H9 (cell line): Measurements from ENCODE around the gene TRIM65. TPM values are rescaled to one million over a fixed set of nuclear protein-coding genes. Genes with fewer than 3 reads are reported as not detected.

ENCODE experiments used
- DNase-seq: peaks from one replicate; pipeline ENCODE4 v3.0.0-alpha.2; 2017
- H2AFZ ChIP-seq: one replicate; pipeline ENCODE4 v1.6.1; 2013; ENCODE audit warnings: mild to moderate bottlenecking, low read length, control low read depth, moderate library complexity
- H2AK5ac ChIP-seq: 2 replicates; pipeline ENCODE4 v1.6.1; 2013; ENCODE audit warnings: low read length, control low read depth, mixed read lengths; ENCODE audit not compliant: insufficient read length
- H2BK120ac ChIP-seq: one replicate; pipeline ENCODE4 v1.6.1; 2013; ENCODE audit warnings: low read depth, mild to moderate bottlenecking, low read length, control low read depth, inconsistent platforms; ENCODE audit not compliant: poor library complexity, severe bottlenecking
- H2BK12ac ChIP-seq: 2 replicates; pipeline ENCODE4 v1.6.1; 2013; ENCODE audit warnings: low read length, control low read depth, mixed read lengths, low read depth; ENCODE audit not compliant: insufficient read length
- H2BK15ac ChIP-seq: 2 replicates; pipeline ENCODE4 v1.6.1; 2013; ENCODE audit warnings: low read depth, low read length, control low read depth
- H2BK20ac ChIP-seq: one replicate; pipeline ENCODE4 v1.6.1; 2013; ENCODE audit warnings: low read depth, mild to moderate bottlenecking, low read length, control low read depth, inconsistent platforms; ENCODE audit not compliant: poor library complexity, severe bottlenecking
- H2BK5ac ChIP-seq: 2 replicates; pipeline ENCODE4 v1.6.1; 2013; ENCODE audit warnings: low read length, control low read depth, mixed read lengths; ENCODE audit not compliant: insufficient read length
- H3K14ac ChIP-seq: 2 replicates; pipeline ENCODE4 v1.6.1; 2013; ENCODE audit warnings: low read length, control low read depth; ENCODE audit not compliant: insufficient read depth
- H3K18ac ChIP-seq: 2 replicates; pipeline ENCODE4 v1.6.1; 2013; ENCODE audit warnings: low read depth, mild to moderate bottlenecking, mixed read lengths, low read length, control low read depth; ENCODE audit not compliant: insufficient read length
- H3K23ac ChIP-seq: 2 replicates; pipeline ENCODE4 v1.6.1; 2013; ENCODE audit warnings: low read length, control low read depth, mixed read lengths, low read depth; ENCODE audit not compliant: insufficient read length
- H3K23me2 ChIP-seq: 2 replicates; pipeline ENCODE4 v1.6.1; 2013; ENCODE audit warnings: low read depth, mild to moderate bottlenecking, mixed read lengths, low read length, control low read depth; ENCODE audit not compliant: insufficient read length, poor library complexity, severe bottlenecking
- H3K27ac ChIP-seq: 2 replicates; pipeline ENCODE4 v1.5.1; 2013; ENCODE audit warnings: low read length, control low read depth, mixed read lengths, low read depth; ENCODE audit not compliant: insufficient read length
- H3K27me3 ChIP-seq: 2 replicates; pipeline ENCODE4 v1.6.1; 2013; ENCODE audit warnings: low read length, control low read depth, inconsistent platforms; ENCODE audit not compliant: insufficient read depth
- H3K4ac ChIP-seq: 2 replicates; pipeline ENCODE4 v1.6.1; 2013; ENCODE audit warnings: low read depth, mild to moderate bottlenecking, control low read depth, inconsistent platforms, low read length, moderate library complexity
- H3K4me1 ChIP-seq: 2 replicates; pipeline ENCODE4 v1.6.1; 2013; ENCODE audit warnings: low read length, control low read depth, inconsistent platforms; ENCODE audit not compliant: insufficient read depth
- H3K4me2 ChIP-seq: 2 replicates; pipeline ENCODE4 v1.6.1; 2013; ENCODE audit warnings: low read length, control low read depth, mixed read lengths; ENCODE audit not compliant: insufficient read length, insufficient read depth
- H3K56ac ChIP-seq: 2 replicates; pipeline ENCODE4 v1.6.1; 2013; ENCODE audit warnings: low read depth, mild to moderate bottlenecking, mixed read lengths, low read length, control low read depth; ENCODE audit not compliant: insufficient read length
- H3K79me1 ChIP-seq: 2 replicates; pipeline ENCODE4 v1.6.1; 2013; ENCODE audit warnings: low read depth, mild to moderate bottlenecking, moderate library complexity, low read length, control low read depth, inconsistent platforms; ENCODE audit not compliant: insufficient read depth, poor library complexity, severe bottlenecking
- H3K79me2 ChIP-seq: 2 replicates; pipeline ENCODE4 v1.6.1; 2013; ENCODE audit warnings: low read length, control low read depth, inconsistent platforms; ENCODE audit not compliant: insufficient read depth
- H3K9ac ChIP-seq: 2 replicates; pipeline ENCODE4 v1.6.1; 2013; ENCODE audit warnings: low read length, control low read depth, mixed read lengths; ENCODE audit not compliant: insufficient read length; ENCODE audit errors: extremely low read depth
- H3K9me3 ChIP-seq: one replicate; pipeline ENCODE4 v1.6.1; 2013; ENCODE audit warnings: low read depth, low read length, inconsistent platforms; ENCODE audit not compliant: control insufficient read depth
- H3T11ph ChIP-seq: one replicate; pipeline ENCODE4 v1.6.1; 2013; ENCODE audit warnings: mild to moderate bottlenecking, low read length, control low read depth, inconsistent platforms
- H4K20me1 ChIP-seq: one replicate; pipeline ENCODE4 v1.6.1; 2013; ENCODE audit not compliant: control insufficient read depth, insufficient read length, insufficient read depth
- H4K5ac ChIP-seq: 2 replicates; pipeline ENCODE4 v1.6.1; 2013; ENCODE audit warnings: low read depth, mild to moderate bottlenecking, mixed read lengths, low read length, control low read depth; ENCODE audit not compliant: insufficient read length
- H4K8ac ChIP-seq: replicated peaks from 2 replicates; pipeline ENCODE4 v1.6.1; 2013; ENCODE audit warnings: low read length, control low read depth, mixed read lengths, low read depth; ENCODE audit not compliant: insufficient read length
- H4K91ac ChIP-seq: 2 replicates; pipeline ENCODE4 v1.6.1; 2013; ENCODE audit warnings: low read depth, mild to moderate bottlenecking, moderate library complexity, mixed read lengths, low read length, control low read depth; ENCODE audit not compliant: insufficient read length
- H3K27ac Mint-ChIP-seq, 3 experiments: 2 replicates in 2 of 3; 3 replicates in 1 of 3; pipeline ENCODE4 v1.8.0; 2020 to 2021; ENCODE audit warnings: mixed read lengths in 3 of 3, mild to moderate bottlenecking in 1 of 3, moderate library complexity in 1 of 3
- H3K27me3 Mint-ChIP-seq: 2 replicates; pipeline ENCODE4 v1.8.0; 2021; ENCODE audit warnings: low read depth, mild to moderate bottlenecking, moderate library complexity, mixed read lengths
- H3K36me3 Mint-ChIP-seq, 3 experiments: 2 replicates in 2 of 3; 3 replicates in 1 of 3; pipeline ENCODE4 v1.8.0; 2020 to 2021; ENCODE audit warnings: low read depth in 3 of 3, mixed read lengths in 3 of 3; ENCODE audit not compliant: insufficient read depth in 1 of 3
- H3K4me1 Mint-ChIP-seq, 2 experiments: 2 replicates each; pipeline ENCODE4 v1.8.0; 2020; ENCODE audit warnings: mixed read lengths in 2 of 2
- H3K4me3 Mint-ChIP-seq, 2 experiments: 2 replicates in 1 of 2; 3 replicates in 1 of 2; pipeline ENCODE4 v1.8.0; 2020 to 2021; ENCODE audit warnings: mild to moderate bottlenecking in 2 of 2, mixed read lengths in 2 of 2, moderate library complexity in 1 of 2
- H3K9me3 Mint-ChIP-seq, 2 experiments: 2 replicates in 1 of 2; 3 replicates in 1 of 2; pipeline ENCODE4 v1.8.0; 2020; ENCODE audit warnings: mild to moderate bottlenecking in 2 of 2, mixed read lengths in 2 of 2, moderate library complexity in 1 of 2
- CTCF ChIP-seq: fragments of 200-600 bp; sonication (generic); conservative IDR thresholded peaks from 3 replicates; pipeline ENCODE4 v1.8.0; 2021; ENCODE audit warnings: antibody characterized with exemption, mild to moderate bottlenecking
- WGBS: extraction: QIAGEN DNeasy Blood & Tissue Kit; methylation state at CpG from one replicate; pipeline ENCODE4 v1.1.7; 2013; ENCODE audit warnings: missing lambda C conversion rate, low lambda C conversion rate, mixed read lengths; ENCODE audit not compliant: insufficient read length; ENCODE audit errors: extremely low coverage; 5-methylcytosine and 5-hydroxymethylcytosine counted together
- total RNA-seq: library from RNA; stranded (reverse); gene quantifications from 2 replicates; pipeline ENCODE4 v1.2.1, GENCODE V29; 2021

Gene TRIM65
- total RNA-seq, 1 experiment from 2014 or later = 34.1 TPM

GRCh38 chr17:75920045-75920560, 23.4 kb upstream of the TRIM65 start:
- no peak overlapping the region for H4K8ac ChIP-seq
- no peak overlapping the region for H3T11ph ChIP-seq
- no peak overlapping the region for H3K18ac ChIP-seq
- no CpG with 5 or more reads among the region's 11 CpGs for WGBS
- H4K91ac ChIP-seq = no peak overlapping the region
- H3K9me3 Mint-ChIP-seq = no peaks in the 10 kb centered on the region
- no peak overlapping the region for H2BK15ac ChIP-seq
- H3K4me1 Mint-ChIP-seq = no peaks in the 10 kb centered on the region
- no peaks in the 10 kb centered on the region for H3K79me2 ChIP-seq
- H3K27ac Mint-ChIP-seq = peak overlapping the region in 1 of 3 experiments; percentile 65; a peak in 1 of 7 replicates
- no peak overlapping the region for H2BK12ac ChIP-seq
- no peak overlapping the region for H2BK120ac ChIP-seq
- H3K27me3 Mint-ChIP-seq = no peaks in the 10 kb centered on the region
- no peak overlapping the region; the same call in 1 of the 2 replicates for H3K14ac ChIP-seq
- no peak overlapping the region for H2AK5ac ChIP-seq
- H2AFZ ChIP-seq = no peak overlapping the region
- H2BK5ac ChIP-seq = no peak overlapping the region
- H3K27me3 ChIP-seq = no peaks in the 10 kb centered on the region
- H3K4me3 Mint-ChIP-seq = no peak overlapping the region
- no peaks in the 10 kb centered on the region for H3K9me3 ChIP-seq
- TF ChIP-seq CTCF = no peak
- H3K23ac ChIP-seq = no peak overlapping the region
- no peak overlapping the region for H3K56ac ChIP-seq
- H2BK20ac ChIP-seq = no peak overlapping the region
- H3K4ac ChIP-seq = no peak overlapping the region
- no peak overlapping the region for H3K9ac ChIP-seq
- no peak overlapping the region for H3K4me2 ChIP-seq
- no peaks in the 10 kb centered on the region for H3K4me1 ChIP-seq
- no peaks in the 10 kb centered on the region for H3K23me2 ChIP-seq
- no peak for DNase-seq
- H4K5ac ChIP-seq = no peak overlapping the region
- no peak overlapping the region for H3K27ac ChIP-seq
- H3K36me3 Mint-ChIP-seq = peaks cover 2 to 24% (median 4%) of the 10 kb centered on the region in 3 experiments; a peak in 6 of 7 replicates
- no peaks in the 10 kb centered on the region for H3K79me1 ChIP-seq
- H4K20me1 ChIP-seq = no peaks in the 10 kb centered on the region
